Measurements from ENCODE around the gene LRTM2.

GRCh38 chr12:1820191-1820895, at the start of gene LRTM2:
- no peak for TF ChIP-seq CTCF (IDR thresholded peaks at IDR 0.05)
- TF ChIP-seq ZFX (IDR thresholded peaks at IDR 0.05; ENCODE audit: borderline replicate concordance), result no peak
